Calu3 (cell line): ENCODE measurements around the gene AMBRA1. TPM values are rescaled to one million over a fixed set of nuclear protein-coding genes. Genes with fewer than 3 reads are reported as not detected.

Experiments
- BruUV-seq: library from RNA; stranded (reverse); fragments of 400-500 nt; replicated peaks from 2 replicates; lab custom pipeline; 2021; lab: Mats Ljungman, UMichigan
- CTCF ChIA-PET: fragments of 300-600 bp; sonication (Branson Sonifier 250); formaldehyde crosslinking; loops from one replicate; lab custom pipeline; 2022; ENCODE audit warnings: antibody characterized with exemption; lab: Charles Lee
- DNase-seq: peaks from one replicate; pipeline ENCODE4 v3.0.0; 2022
- H3K27ac Mint-ChIP-seq: one replicate; pipeline ENCODE4 v1.8.0; 2022; ENCODE audit warnings: mixed read lengths; ENCODE audit not compliant: unreplicated experiment
- H3K27me3 Mint-ChIP-seq: one replicate; pipeline ENCODE4 v1.8.0; 2022; ENCODE audit warnings: mixed read lengths; ENCODE audit not compliant: unreplicated experiment
- H3K36me3 Mint-ChIP-seq: one replicate; pipeline ENCODE4 v1.8.0; 2022; ENCODE audit warnings: mild to moderate bottlenecking, moderate library complexity, mixed read lengths; ENCODE audit not compliant: insufficient read depth, unreplicated experiment
- H3K4me1 Mint-ChIP-seq: one replicate; pipeline ENCODE4 v1.8.0; 2022; ENCODE audit warnings: mild to moderate bottlenecking, low read depth, mixed read lengths; ENCODE audit not compliant: unreplicated experiment
- H3K4me3 Mint-ChIP-seq: one replicate; pipeline ENCODE4 v1.8.0; 2022; ENCODE audit warnings: mild to moderate bottlenecking, low read depth, moderate library complexity, mixed read lengths; ENCODE audit not compliant: unreplicated experiment
- H3K9me3 Mint-ChIP-seq: one replicate; pipeline ENCODE4 v1.8.0; 2022; ENCODE audit warnings: low read depth, mixed read lengths; ENCODE audit not compliant: unreplicated experiment
- intact Hi-C: fragments of 100-400 bp; cut with micrococcal nuclease; formaldehyde crosslinking; loops from one replicate; pipeline ENCODE4 v1.10.0; 2022; ENCODE audit not compliant: unreplicated experiment
- total RNA-seq: library from RNA; stranded (reverse); gene quantifications from 2 replicates; pipeline ENCODE4 v1.2.3, GENCODE V29; 2022
- TF ChIP-seq, protein P1 (sequence below): fragments of 200-600 bp; IDR thresholded peaks from one replicate; pipeline ENCODE4 v1.8.0; 2022; ENCODE audit warnings: antibody characterized with exemption; ENCODE audit not compliant: unreplicated experiment

The AMBRA1 gene
- total RNA-seq, 1 experiment from 2014 or later = 35.0 TPM

DNA sequence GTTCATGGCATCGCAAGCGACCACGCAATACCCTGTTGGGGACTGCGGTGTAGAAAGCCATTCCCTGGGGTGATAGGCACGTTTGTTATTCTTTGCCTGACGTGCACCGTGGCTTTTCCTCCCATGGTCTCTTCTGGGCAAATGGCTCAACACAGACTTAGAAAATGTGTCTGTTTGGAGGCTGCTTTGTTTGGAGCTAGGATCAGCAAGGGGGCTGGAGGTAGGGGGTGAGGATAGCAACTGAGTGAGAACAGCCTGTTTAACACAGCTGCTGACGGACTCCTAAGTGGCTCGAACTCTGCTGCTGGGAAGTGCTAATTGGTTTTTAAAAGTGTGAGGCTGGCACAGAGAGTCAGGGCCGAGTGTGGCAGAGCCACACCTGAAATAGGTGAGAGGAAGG lies 186.2 kb downstream of the AMBRA1 start:
- no peak overlapping the region for H3K27ac Mint-ChIP-seq
- H3K9me3 Mint-ChIP-seq = no peaks in the 10 kb centered on the region
- H3K27me3 Mint-ChIP-seq = no peaks in the 10 kb centered on the region
- H3K36me3 Mint-ChIP-seq = peaks cover 5% of the 10 kb centered on the region
- CTCF ChIA-PET = interaction anchor here (0.6 kb wide), 1 partner anchor 17 kb away, joined by 3 read pairs; no protein-coding TSS in a partner anchor
- intact Hi-C loops = no loop called here
- no peak overlapping the region for H3K4me3 Mint-ChIP-seq
- no TSS peak for BruUV-seq
- DNase-seq = no peak
- TF ChIP-seq, protein P1, sequence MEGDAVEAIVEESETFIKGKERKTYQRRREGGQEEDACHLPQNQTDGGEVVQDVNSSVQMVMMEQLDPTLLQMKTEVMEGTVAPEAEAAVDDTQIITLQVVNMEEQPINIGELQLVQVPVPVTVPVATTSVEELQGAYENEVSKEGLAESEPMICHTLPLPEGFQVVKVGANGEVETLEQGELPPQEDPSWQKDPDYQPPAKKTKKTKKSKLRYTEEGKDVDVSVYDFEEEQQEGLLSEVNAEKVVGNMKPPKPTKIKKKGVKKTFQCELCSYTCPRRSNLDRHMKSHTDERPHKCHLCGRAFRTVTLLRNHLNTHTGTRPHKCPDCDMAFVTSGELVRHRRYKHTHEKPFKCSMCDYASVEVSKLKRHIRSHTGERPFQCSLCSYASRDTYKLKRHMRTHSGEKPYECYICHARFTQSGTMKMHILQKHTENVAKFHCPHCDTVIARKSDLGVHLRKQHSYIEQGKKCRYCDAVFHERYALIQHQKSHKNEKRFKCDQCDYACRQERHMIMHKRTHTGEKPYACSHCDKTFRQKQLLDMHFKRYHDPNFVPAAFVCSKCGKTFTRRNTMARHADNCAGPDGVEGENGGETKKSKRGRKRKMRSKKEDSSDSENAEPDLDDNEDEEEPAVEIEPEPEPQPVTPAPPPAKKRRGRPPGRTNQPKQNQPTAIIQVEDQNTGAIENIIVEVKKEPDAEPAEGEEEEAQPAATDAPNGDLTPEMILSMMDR = no peak
- H3K4me1 Mint-ChIP-seq = no peaks in the 10 kb centered on the region

DNA sequence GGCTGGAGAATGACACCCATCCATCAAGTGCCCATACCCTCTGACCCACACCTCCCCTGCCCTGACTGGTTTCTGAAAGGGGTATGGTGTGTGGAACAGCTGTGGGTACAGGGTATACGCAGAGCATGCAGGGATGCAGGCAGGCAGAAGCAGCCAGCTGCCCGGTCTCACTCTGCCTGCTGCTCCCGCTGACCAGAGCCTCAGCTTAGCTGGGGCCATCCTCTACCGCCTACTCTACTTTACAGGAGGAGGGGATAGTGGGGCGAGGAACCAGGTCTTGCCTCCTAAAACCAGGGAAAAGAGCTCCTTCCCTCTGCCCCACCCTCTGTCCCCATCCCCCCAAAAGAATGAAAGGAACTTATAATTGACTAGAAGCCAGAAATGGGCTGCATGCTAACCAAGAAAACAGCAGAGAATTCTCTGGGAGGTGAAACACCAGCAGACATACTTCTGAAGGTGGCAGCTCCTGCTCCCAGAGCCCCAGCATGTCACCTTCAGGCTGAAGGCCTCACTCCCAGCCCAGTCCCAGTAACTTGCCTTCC lies 189.3 kb downstream of the AMBRA1 start:
- Mint-ChIP-seq H3K4me1 (no peaks in the 10 kb centered on the region), H3K27me3 (no peaks in the 10 kb centered on the region), H3K36me3 (peaks cover 11% of the 10 kb centered on the region), H3K27ac (no peak overlapping the region), H3K9me3 (no peaks in the 10 kb centered on the region), H3K4me3 (no peak overlapping the region)
- intact Hi-C loops = no loop called here
- CTCF ChIA-PET = interaction anchor here (0.6 kb wide), 1 partner anchor 138 kb away, joined by 3 read pairs; no protein-coding TSS in a partner anchor
- DNase-seq = no peak
- no TSS peak for BruUV-seq
- TF ChIP-seq, protein P1 = no peak

DNA sequence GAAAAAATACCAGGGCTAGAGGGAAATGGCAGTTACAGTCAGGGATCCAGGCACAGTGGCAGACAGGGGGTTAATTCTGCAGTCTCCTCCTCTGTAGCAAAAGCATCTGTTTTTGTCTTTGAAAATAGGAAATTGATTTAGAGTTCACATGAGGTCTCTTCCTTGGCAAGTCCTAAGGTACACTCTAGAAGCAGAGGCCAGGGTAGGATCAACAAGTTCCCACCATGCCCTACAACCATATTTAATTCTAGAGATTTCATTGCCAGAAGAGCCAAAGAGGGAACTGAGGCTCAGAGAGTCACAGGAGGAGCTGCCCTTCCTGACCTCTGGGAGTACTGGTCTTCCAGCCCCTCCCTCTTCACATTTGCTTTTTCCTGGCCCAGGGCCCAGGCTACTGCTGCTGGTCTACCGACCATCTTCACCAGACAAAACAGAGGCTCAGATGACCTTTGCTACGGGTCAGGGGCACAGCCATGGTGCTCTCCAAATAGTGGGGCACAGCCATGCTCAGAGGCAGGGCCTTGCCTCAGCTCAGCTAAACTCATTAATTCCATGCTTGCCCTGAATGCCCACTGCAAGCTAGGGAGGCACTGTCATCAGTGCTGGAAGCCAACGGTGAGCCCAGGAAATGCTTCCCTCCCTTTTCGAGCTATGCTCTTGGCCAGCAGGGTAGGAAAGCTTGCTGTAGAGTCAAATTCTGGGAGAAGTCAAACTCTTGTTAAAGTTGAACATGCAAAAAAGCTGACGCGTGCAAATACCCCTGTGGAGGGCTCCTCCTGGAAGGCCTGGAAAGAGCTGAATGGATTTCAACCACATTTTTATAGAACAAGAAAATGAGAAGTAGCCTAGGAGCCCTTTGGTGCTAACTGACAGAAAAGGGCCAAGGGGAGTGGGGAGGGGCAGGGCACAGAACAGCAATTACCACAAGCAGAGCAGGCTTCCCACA lies 190.6 kb downstream of the AMBRA1 start:
- Mint-ChIP-seq H3K9me3 (no peaks in the 10 kb centered on the region), H3K4me1 (no peaks in the 10 kb centered on the region), H3K27me3 (no peaks in the 10 kb centered on the region), H3K4me3 (no peak overlapping the region), H3K27ac (no peak overlapping the region), H3K36me3 (peaks cover 11% of the 10 kb centered on the region)
- TF ChIP-seq, protein P1 = no peak
- no peak for DNase-seq
- BruUV-seq = no TSS peak
- intact Hi-C loops = no loop called here
- CTCF ChIA-PET = no interaction called here

DNA sequence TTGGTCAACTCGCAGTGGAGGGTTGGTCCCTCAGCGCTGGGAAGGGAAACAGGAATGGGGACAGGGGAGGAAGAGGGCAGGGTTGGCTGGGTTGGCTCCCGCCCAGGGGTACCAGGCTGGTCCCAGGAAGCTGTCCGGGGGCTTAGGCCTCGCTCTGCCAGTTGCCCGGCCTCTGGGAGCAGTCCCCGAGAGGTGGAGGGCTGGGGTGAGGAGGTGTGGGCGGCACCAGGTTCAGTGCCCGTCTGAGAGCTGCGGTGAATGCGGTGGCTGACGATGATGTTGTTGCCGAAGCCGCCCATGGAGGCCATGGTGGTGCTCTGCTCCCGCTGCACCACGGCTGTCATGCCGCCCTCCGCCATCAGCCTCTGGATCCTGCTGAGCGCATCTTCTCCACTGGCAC lies 196.3 kb downstream of the AMBRA1 start:
- peaks cover 14% of the 10 kb centered on the region for H3K27me3 Mint-ChIP-seq
- CTCF ChIA-PET = no interaction called here
- peaks cover 21% of the 10 kb centered on the region for H3K36me3 Mint-ChIP-seq
- no peaks in the 10 kb centered on the region for H3K9me3 Mint-ChIP-seq
- H3K27ac Mint-ChIP-seq = no peak overlapping the region
- intact Hi-C loops = no loop called here
- H3K4me3 Mint-ChIP-seq = no peak overlapping the region
- H3K4me1 Mint-ChIP-seq = peaks cover 7% of the 10 kb centered on the region
- TF ChIP-seq, protein P1 = no peak
- no TSS peak for BruUV-seq
- DNase-seq = no peak
